Ovary (tissue), 9 donors: Measurements from ENCODE around the gene GRPEL1. TPM values are rescaled to one million over a fixed set of nuclear protein-coding genes. Genes with fewer than 3 reads are reported as not detected.
A peak's percentile ranks its signal among the peaks of the same experiment; 100 is the strongest.

Experiments
- DNase-seq, 5 donors: peaks; one replicate each; pipeline ENCODE4 v3.0.0-alpha.2; 2019 to 2020
- H3K27ac ChIP-seq, 2 donors: fragments of 200-600 bp; one replicate each; pipeline versions ENCODE4 v1.5.1 to v1.8.0; 2019 to 2022
- H3K27me3 ChIP-seq: fragments of 200-600 bp; one replicate; pipeline ENCODE4 v1.8.0; 2022
- H3K36me3 ChIP-seq: fragments of 200-600 bp; sonication (generic); one replicate; pipeline ENCODE4 v1.5.1; 2019
- H3K4me1 ChIP-seq: one replicate; pipeline ENCODE4 v1.8.1; 2013; ENCODE audit warnings: mild to moderate bottlenecking, moderate library complexity; ENCODE audit not compliant: insufficient read depth
- H3K4me3 ChIP-seq: fragments of 200-600 bp; sonication (generic); one replicate; pipeline ENCODE4 v1.5.1; 2017
- H3K9me3 ChIP-seq, 2 donors: fragments of 200-600 bp in 1 of 2; sonication (generic) in 1 of 2; one replicate each; pipeline versions ENCODE4 v1.5.1 to v1.8.1; 2013 to 2019; ENCODE audit warnings: mild to moderate bottlenecking in 1 of 2, moderate library complexity in 1 of 2
- CTCF ChIP-seq, 3 donors: fragments of 450-650 bp in 2 of 3; fragments of 200-600 bp in 1 of 3; IDR thresholded peaks; one replicate each; pipeline versions ENCODE4 v1.5.1 to v1.8.0; 2016 to 2022; ENCODE audit warnings: antibody characterized with exemption in 3 of 3, mild to moderate bottlenecking in 1 of 3
- EP300 ChIP-seq: sonication (generic); formaldehyde crosslinking; IDR thresholded peaks from one replicate; pipeline ENCODE4 v1.6.1; 2017; ENCODE audit warnings: antibody characterized with exemption
- POLR2A ChIP-seq: fragments of 450-650 bp; IDR thresholded peaks from one replicate; pipeline ENCODE4 v1.6.1; 2017; ENCODE audit warnings: antibody characterized with exemption, mild to moderate bottlenecking, moderate library complexity
- WGBS, 3 donors: extraction: QIAGEN DNeasy Blood & Tissue Kit in 1 of 3; methylation state at CpG; one replicate each; pipeline versions ENCODE4 v1.1.5 to v1.1.7; 2013 to 2017; 5-methylcytosine and 5-hydroxymethylcytosine counted together
- intact Hi-C, 4 donors: fragments of 100-400 bp; cut with DNase I; formaldehyde crosslinking; loops; one replicate each; pipeline versions ENCODE4 v1.11.0 to v1.15.1; 2022 to 2023
- polyA plus RNA-seq, 2 donors: library from polyadenylated mRNA; stranded (reverse); fragments of 200-250 nt in 1 of 2; fragments of 350-450 nt in 1 of 2; fragmentation: Illumina TruSeq in 1 of 2; extraction: RNeasy Lipid Tissue Mini Kit (QIAGEN cat#74804) in 1 of 2; gene quantifications; one replicate each; pipeline ENCODE4 v1.2.3, GENCODE V29; 2013 to 2014
- total RNA-seq, 7 donors: library from RNA; depleted of rRNA in 2 of 7; stranded (reverse); fragments of >200 nt in 2 of 7; fragmentation: NEBNext Ultra II Directional in 3 of 7; extraction: Animal tissue kit (Norgen Biotek cat#: 25700) in 3 of 7; gene quantifications; one replicate each; pipeline versions ENCODE4 v1.1.0 to v1.2.4, GENCODE V29; 2016 to 2023
- donor health status: DM: no; HTN: no; CAD: no; lungs with moderate emphysema.
- donor health status: DM: no; HTN: no; CAD: no.
- donor health status: Bipolar disorder and iron deficiency.
- donor health status: DM: yes; HTN: yes; CAD: no.
- donor health status: DM: no; HTN: no; CAD: no.
- donor health status: DM: yes; HTN: yes; CAD: no.

The GRPEL1 gene
- total and polyA plus RNA-seq, 9 donors: 11.1 to 74.8 (median 23.3) TPM

GRCh38 chr4:7095611-7096155, 27.8 kb upstream of the GRPEL1 start:
- H3K27ac ChIP-seq: peak overlapping the region in 1 of 2 donors; percentile 27
- peaks cover 12% of the 10 kb centered on the region for H3K4me1 ChIP-seq
- TF ChIP-seq EP300: no peak
- TF ChIP-seq CTCF (IDR thresholded peaks at IDR 0.05): no peak
- no peak for TF ChIP-seq POLR2A
- no peak overlapping the region for H3K4me3 ChIP-seq
- peak in 1 of 5 donors; percentile 31 for DNase-seq
- H3K9me3 ChIP-seq: no peaks in the 10 kb centered on the region
- no peaks in the 10 kb centered on the region for H3K27me3 ChIP-seq
- H3K36me3 ChIP-seq: no peaks in the 10 kb centered on the region
- 81 to 91% (median 87%) methylated on average over 9 to 16 of the region's 16 CpGs for WGBS, 3 donors
- intact Hi-C loops: no loop called here

- 14 to 63% (median 19%) methylated on average over 10 of the region's 10 CpGs for whole genome bisulfite sequencing, 3 donors
- Histone ChIP-seq H3K27me3 (no peaks in the 10 kb centered on the region), H3K27ac (peak overlapping the region in 1 of 2 donors; percentile 27), H3K4me3 (no peak overlapping the region), H3K4me1 (peaks cover 14% of the 10 kb centered on the region), H3K9me3 (no peaks in the 10 kb centered on the region), H3K36me3 (no peaks in the 10 kb centered on the region)
- TF ChIP-seq EP300: no peak
- TF ChIP-seq CTCF (IDR thresholded peaks at IDR 0.05): no peak
- DNase-seq: peak; percentile 50 to 70 (median 59)
- intact Hi-C loops: no loop called here
These were observed 27.1 kb upstream of the GRPEL1 start for GRCh38 chr4:7094916-7095315.

- intact Hi-C loops: no loop called here
- DNase-seq: no peak
- 67 to 77% (median 76%) methylated on average over 3 of the region's 3 CpGs for WGBS, 3 donors
- no peak for TF ChIP-seq POLR2A
- TF ChIP-seq CTCF (IDR thresholded peaks at IDR 0.05): no peak
- TF ChIP-seq EP300: no peak
- Histone ChIP-seq H3K9me3 (no peaks in the 10 kb centered on the region), H3K27ac (no peak overlapping the region), H3K27me3 (no peaks in the 10 kb centered on the region), H3K4me3 (no peak overlapping the region), H3K4me1 (peaks cover 17% of the 10 kb centered on the region), H3K36me3 (no peaks in the 10 kb centered on the region)
These were observed 24.2 kb upstream of the GRPEL1 start for GRCh38 chr4:7092026-7092425.

GRCh38 chr4:7089213-7089986, 21.5 kb upstream of the GRPEL1 start:
- Histone ChIP-seq H3K4me3 (no peak overlapping the region), H3K27me3 (no peaks in the 10 kb centered on the region), H3K4me1 (peaks cover 13% of the 10 kb centered on the region), H3K27ac (peak overlapping the region; percentile 4 to 58), H3K9me3 (no peaks in the 10 kb centered on the region), H3K36me3 (no peaks in the 10 kb centered on the region)
- no peak for TF ChIP-seq EP300
- no peak for TF ChIP-seq POLR2A
- TF ChIP-seq CTCF (IDR thresholded peaks at IDR 0.05): no peak
- intact Hi-C loops: no loop called here
- peak in 1 of 5 donors; percentile 52 for DNase-seq
- WGBS, 3 donors: 12 to 18% (median 13%) methylated on average over 5 of the region's 5 CpGs
